Loucy (cell line): Measurements from ENCODE around the gene IL21R.

Source experiments
- H2AFZ ChIP-seq: fragments of 200-600 bp; sonication (generic); 2 replicates; pipeline ENCODE4 v1.6.0; 2016; ENCODE audit warnings: antibody characterized with exemption, mild to moderate bottlenecking, low read length, moderate library complexity
- H3F3A ChIP-seq: fragments of 200-600 bp; 2 replicates; pipeline ENCODE4 v1.6.0; 2016; ENCODE audit warnings: antibody characterized with exemption, low read depth, mild to moderate bottlenecking
- H3K27me3 ChIP-seq: fragments of 200-600 bp; sonication (generic); 2 replicates; pipeline ENCODE4 v1.6.1; 2014; ENCODE audit warnings: low read length, mild to moderate bottlenecking; ENCODE audit not compliant: insufficient read depth, poor library complexity, severe bottlenecking
- H3K36me3 ChIP-seq: fragments of 200-600 bp; sonication (generic); 2 replicates; pipeline ENCODE4 v1.6.1; 2016; ENCODE audit warnings: low read length; ENCODE audit not compliant: insufficient read depth
- H3K4me1 ChIP-seq: fragments of 200-600 bp; sonication (generic); 2 replicates; pipeline ENCODE4 v1.5.1; 2014; ENCODE audit warnings: low read length, mild to moderate bottlenecking; ENCODE audit not compliant: insufficient read depth, poor library complexity, severe bottlenecking
- H3K4me2 ChIP-seq: fragments of 200-600 bp; sonication (generic); 2 replicates; pipeline ENCODE4 v1.6.0; 2014; ENCODE audit warnings: antibody characterized with exemption, low read length, low read depth, mild to moderate bottlenecking; ENCODE audit not compliant: poor library complexity, severe bottlenecking
- H3K4me3 ChIP-seq: fragments of 200-600 bp; sonication (generic); 2 replicates; pipeline ENCODE4 v1.5.1; 2014; ENCODE audit warnings: low read length, mild to moderate bottlenecking, mixed read lengths; ENCODE audit not compliant: poor library complexity, severe bottlenecking
- H3K79me2 ChIP-seq: fragments of 200-600 bp; sonication (generic); 2 replicates; pipeline ENCODE4 v1.6.1; 2014; ENCODE audit warnings: low read length; ENCODE audit not compliant: insufficient read depth
- H3K9ac ChIP-seq: fragments of 200-600 bp; sonication (generic); 2 replicates; pipeline ENCODE4 v1.6.0; 2014; ENCODE audit warnings: mild to moderate bottlenecking, low read depth, low read length, moderate library complexity; ENCODE audit not compliant: poor library complexity, severe bottlenecking
- H3K9me2 ChIP-seq: fragments of 200-600 bp; sonication (generic); replicated peaks from 2 replicates; pipeline ENCODE4 v1.6.1; 2016; ENCODE audit warnings: low read depth, low read length, mixed read lengths
- H3K9me3 ChIP-seq: fragments of 200-600 bp; sonication (generic); 2 replicates; pipeline ENCODE4 v1.6.1; 2014; ENCODE audit warnings: mild to moderate bottlenecking, antibody characterized with exemption, low read length, low read depth; ENCODE audit not compliant: insufficient read depth
- H4K20me1 ChIP-seq: fragments of 200-600 bp; sonication (generic); 2 replicates; pipeline ENCODE4 v1.6.0; 2014; ENCODE audit warnings: antibody characterized with exemption, low read length, mild to moderate bottlenecking; ENCODE audit not compliant: insufficient read depth, poor library complexity, severe bottlenecking
- CTCF ChIP-seq: fragments of 200-600 bp; sonication (generic); conservative IDR thresholded peaks from 2 replicates; pipeline ENCODE4 v1.5.1; 2014; ENCODE audit warnings: mild to moderate bottlenecking, antibody characterized with exemption, low read length
- EZH2phosphoT487 ChIP-seq: fragments of 200-600 bp; IDR thresholded peaks from 2 replicates; pipeline ENCODE4 v1.6.1; 2018; ENCODE audit warnings: antibody characterized with exemption, mild to moderate bottlenecking, moderate library complexity, borderline replicate concordance

Gene IL21R

GRCh38 chr16:27386674-27387073 is 15.3 kb upstream of the IL21R start:
- Histone ChIP-seq H4K20me1 (no peaks in the 10 kb centered on the region), H3F3A (no peaks in the 10 kb centered on the region), H3K9me3 (0 out of 2 replicates have a peak, but pooled peaks cover 4% of the 10 kb centered on the region), H3K9ac (no peak overlapping the region), H3K4me3 (no peak overlapping the region), H3K27me3 (no peaks in the 10 kb centered on the region), H2AFZ (no peak overlapping the region), H3K36me3 (no peaks in the 10 kb centered on the region), H3K4me2 (no peak overlapping the region), H3K79me2 (no peaks in the 10 kb centered on the region), H3K9me2 (no peaks in the 10 kb centered on the region), H3K4me1 (no peaks in the 10 kb centered on the region)
- TF ChIP-seq CTCF (no peak), EZH2phosphoT487 (no peak)

DNA sequence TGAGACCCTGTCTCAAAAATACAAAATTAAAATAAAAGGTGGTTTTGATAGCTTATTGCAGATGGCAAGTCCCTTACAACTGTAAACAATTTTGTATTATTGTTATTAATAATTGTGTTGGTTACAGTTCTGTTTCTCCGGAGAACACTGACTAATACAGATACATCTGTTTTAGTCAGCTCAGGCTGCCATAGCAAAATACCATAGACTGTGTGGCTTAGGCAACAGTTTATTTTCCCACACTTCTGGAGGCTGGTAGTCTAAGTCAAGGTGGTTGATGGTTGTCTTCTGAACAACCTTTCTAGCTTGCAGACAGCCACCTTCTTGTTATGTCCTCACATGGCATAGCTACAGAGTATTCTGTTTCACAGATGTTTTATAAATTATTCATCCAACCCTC is 14.2 kb upstream of the IL21R start:
- no peak overlapping the region for H3K4me2 ChIP-seq

DNA sequence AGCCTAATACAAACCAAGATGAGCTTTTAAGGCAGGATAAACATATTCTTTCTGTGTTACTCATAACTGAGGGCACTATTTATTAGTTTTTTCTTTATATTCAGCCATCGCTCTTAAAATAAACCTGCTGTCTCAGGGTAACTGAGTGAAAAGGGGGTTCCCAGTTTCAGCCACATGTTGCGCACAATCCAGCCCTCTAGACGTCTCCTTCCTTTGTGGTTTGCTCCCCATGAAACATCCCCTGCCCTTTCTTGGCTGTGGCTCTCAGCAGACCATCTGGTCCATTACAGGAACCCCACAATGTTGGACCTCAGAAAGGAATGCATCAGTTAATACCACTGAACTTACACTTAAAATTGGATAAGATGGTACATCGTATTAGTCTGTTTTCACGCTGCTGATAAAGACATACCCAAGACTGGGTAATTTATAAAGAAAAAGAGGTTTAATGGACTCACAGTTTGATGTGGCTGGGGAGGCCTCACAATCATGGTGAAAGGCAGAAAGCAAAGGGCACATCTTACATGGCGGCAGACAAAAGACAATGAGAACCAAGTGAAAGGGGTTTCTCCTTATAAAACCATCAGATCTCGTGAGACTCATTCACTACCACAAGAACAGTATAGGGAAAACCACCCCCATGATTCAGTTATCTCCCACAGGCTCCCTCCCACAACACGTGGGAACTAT is 12.6 kb upstream of the IL21R start:
- no peak overlapping the region for H2AFZ ChIP-seq
- H3K4me1 ChIP-seq = no peaks in the 10 kb centered on the region

More for the DNA sequence above, 14.2 kb upstream of the IL21R start:
- TF ChIP-seq CTCF (no peak), EZH2phosphoT487 (no peak)
- H3K4me3 ChIP-seq = no peak overlapping the region
- no peaks in the 10 kb centered on the region for H3K9me2 ChIP-seq
- no peaks in the 10 kb centered on the region for H3K4me1 ChIP-seq
- no peaks in the 10 kb centered on the region for H3F3A ChIP-seq
- H4K20me1 ChIP-seq = no peaks in the 10 kb centered on the region
- H3K9ac ChIP-seq = no peak overlapping the region
- H3K27me3 ChIP-seq = no peaks in the 10 kb centered on the region
- H3K9me3 ChIP-seq = peaks cover 5% of the 10 kb centered on the region; the same call in 1 of the 2 replicates
- no peak overlapping the region for H2AFZ ChIP-seq
- H3K36me3 ChIP-seq = no peaks in the 10 kb centered on the region
- H3K79me2 ChIP-seq = no peaks in the 10 kb centered on the region

More for the DNA sequence above, 12.6 kb upstream of the IL21R start:
- Histone ChIP-seq H3K4me3 (no peak overlapping the region), H3K79me2 (no peaks in the 10 kb centered on the region), H3K4me2 (no peak overlapping the region), H3K36me3 (no peaks in the 10 kb centered on the region), H3K27me3 (no peaks in the 10 kb centered on the region), H3K9ac (no peak overlapping the region), H3F3A (no peaks in the 10 kb centered on the region), H3K9me3 (peaks cover 6% of the 10 kb centered on the region; the same call in 1 of the 2 replicates), H4K20me1 (no peaks in the 10 kb centered on the region), H3K9me2 (no peaks in the 10 kb centered on the region)
- TF ChIP-seq EZH2phosphoT487 (no peak), CTCF (no peak)
